ENCODE data around the gene TENT4B.

The TENT4B gene

GRCh38 chr16:50198802-50199403, 45.8 kb downstream of the TENT4B start:
- DNase-seq = no peak

GRCh38 chr16:50201787-50202186, 48.7 kb downstream of the TENT4B start:
- no peak for DNase-seq

DNA sequence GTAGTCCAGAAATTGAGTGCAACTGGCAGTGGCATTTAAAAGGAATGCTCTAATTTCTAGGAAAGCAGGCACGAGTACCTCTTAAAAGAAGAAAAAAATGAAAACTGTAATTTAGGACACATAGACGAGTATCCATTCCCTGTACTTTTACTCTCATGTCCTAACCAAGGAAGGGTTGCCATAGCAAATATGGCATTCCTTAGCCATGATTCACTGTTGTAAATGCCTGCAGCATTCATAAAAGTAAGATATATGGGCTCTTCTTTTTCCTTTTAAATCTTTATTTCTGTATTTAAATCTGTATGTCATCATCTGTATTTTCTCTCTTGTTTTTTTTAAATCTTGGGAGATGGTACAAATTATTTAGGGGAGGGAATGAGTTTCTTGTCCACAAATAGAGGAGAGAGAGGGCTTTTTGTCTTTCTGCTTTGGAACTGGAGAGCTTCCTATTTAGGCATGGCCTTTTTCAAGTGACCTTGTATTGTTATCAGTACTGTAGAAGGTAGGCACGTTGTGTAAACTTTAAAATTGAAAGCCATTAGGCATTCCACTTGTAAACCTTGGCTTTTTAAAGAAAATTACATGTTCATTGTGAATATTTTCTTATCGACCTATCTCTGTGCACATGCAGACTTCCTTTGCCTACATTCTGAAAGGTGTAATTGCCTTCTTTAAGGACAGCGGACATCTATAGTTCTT, 50.0 kb downstream of the TENT4B start:
- no peak for DNase-seq

- no peak for DNase-seq
These were observed 50.6 kb downstream of the TENT4B start for GRCh38 chr16:50203681-50204080.

DNA sequence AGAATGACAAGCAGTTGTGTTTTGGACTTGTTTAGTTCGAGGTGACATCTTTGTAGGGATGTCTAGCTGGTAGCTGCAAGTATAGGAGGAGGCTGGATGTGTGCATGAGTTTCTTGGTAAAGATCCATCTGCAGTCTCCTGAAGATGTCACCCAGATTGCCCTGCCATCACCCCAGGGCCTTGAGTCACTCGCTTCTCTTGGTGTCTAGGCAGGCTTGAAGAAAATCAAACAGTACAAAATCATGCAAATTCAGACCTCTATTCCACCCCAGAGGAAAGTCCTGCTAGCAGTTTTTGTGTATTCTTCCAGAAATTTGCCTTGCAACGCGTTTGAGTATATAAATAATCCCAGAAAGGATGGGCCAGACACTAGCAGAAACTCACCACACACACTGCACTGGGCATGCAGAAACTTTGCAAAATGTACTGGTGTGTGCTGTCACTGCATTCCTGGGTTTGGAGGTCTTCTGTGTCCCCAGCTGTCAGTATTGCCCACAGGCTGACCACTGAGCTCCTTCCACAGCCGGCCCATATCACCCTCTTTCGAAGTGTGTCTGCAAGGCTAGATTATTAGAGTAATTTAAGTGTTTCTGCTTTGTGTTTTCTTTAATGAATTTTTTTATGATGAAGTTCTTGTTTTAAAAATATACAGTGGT, 51.5 kb downstream of the TENT4B start:
- DNase-seq = no peak

DNA sequence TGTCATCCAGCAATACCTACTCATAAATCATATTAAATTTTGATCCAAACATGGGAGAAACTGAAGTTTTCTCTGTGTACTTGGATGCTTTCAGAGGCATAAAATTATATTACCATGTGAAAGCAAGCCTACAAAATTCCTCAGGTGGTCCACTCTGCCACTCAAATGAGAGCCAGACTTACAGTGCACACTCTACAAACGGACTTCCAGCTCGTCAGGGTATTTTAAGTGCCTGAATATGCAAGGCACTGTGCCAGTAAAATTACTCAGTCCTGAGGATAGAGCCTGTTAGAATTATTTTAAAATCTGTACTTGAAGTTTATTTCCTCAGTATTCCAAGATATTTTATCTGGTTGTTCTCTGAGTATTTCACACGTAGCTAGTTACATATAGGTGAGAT, 54.5 kb downstream of the TENT4B start:
- DNase-seq = no peak

DNA sequence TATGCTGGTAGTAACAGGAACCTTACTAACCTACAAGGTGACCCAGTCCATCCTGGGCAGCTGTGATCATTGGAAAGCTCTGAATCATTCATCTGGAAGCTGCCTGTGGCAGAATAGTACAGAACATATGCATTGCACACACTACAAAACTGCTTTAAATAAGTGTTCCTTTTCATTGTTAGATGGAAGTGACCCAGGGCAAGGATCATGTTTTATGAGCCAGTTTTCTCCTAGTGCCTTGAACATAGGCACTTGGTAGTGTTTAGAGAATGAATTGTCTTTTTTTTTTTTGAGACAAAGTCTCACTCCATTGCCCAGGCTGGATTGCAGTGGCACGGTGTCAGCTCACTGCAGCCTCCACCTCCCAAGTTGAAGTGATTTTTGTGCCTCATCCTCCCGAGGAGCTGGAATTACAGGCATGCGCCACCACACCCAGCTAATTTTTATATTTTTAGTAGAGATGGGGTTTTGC, 55.4 kb downstream of the TENT4B start:
- DNase-seq = no peak

GRCh38 chr16:50209546-50210265, 56.6 kb downstream of the TENT4B start:
- DNase-seq = no peak

GRCh38 chr16:50210266-50211038, 57.3 kb downstream of the TENT4B start:
- peak; percentile 67 for DNase-seq

DNA sequence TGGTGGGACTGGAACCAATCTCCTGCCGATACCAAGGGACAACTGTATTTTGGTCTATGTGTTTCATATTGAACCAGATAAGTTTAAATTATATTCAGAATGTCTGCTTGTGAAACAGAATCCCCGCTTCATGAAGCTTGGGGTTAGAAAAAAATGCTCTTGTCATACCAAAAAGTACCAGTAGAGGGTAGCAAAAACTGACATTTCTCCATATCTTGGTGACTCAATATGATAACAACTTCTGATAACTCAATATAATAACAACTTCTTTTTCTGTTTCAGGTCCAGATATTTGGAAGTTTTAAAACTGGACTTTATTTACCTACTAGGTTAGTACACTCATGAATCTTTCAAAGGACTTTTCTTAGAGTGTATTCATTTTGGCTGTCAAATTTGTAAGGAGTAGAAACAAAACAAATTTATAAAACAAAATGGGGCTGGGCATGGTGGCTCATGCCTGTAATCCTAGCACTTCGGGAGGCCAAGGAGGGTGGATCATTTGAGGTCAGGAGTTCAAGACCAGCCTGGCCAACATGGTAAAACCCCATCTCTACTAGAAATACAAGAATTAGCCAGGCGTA, 60.9 kb downstream of the TENT4B start:
- DNase-seq = no peak

DNA sequence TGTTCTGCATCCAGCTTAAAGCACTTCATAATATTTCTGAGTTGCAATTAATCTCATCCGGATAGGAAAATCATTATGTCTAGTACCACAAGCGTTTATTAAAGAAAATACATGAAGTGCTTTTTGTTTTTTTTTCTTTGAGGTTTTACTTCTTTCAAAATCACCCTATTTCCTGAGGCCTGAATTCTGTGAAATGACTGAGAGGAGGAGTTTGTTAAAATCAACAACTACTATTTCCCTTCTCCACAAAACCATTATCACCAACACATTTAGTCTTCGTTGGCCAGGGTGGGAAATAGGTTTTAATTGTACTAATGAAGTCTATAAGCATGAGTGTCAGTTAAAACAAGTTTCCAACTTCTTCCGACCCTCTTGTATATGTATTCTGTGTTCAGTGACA, 62.6 kb downstream of the TENT4B start:
- DNase-seq = no peak

DNA sequence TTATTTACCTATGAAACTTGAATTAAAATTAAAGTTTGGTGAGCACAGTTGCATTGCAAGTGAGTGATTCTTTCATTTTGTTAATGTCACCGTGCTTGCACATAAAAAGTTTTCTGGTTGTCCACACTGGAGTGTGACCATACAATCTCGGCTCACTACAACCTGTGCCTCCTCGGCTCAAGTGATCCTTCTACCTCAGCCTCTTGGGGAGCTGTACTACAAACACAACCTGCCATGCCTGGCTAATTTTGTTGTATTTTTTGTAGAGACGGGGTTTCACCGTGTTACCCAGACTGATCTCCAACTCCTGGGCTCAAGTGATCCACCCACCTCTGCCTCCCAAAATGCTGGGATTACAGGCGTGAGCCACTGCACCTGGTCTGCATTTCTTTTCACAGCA, 63.1 kb downstream of the TENT4B start:
- DNase-seq = no peak

DNA sequence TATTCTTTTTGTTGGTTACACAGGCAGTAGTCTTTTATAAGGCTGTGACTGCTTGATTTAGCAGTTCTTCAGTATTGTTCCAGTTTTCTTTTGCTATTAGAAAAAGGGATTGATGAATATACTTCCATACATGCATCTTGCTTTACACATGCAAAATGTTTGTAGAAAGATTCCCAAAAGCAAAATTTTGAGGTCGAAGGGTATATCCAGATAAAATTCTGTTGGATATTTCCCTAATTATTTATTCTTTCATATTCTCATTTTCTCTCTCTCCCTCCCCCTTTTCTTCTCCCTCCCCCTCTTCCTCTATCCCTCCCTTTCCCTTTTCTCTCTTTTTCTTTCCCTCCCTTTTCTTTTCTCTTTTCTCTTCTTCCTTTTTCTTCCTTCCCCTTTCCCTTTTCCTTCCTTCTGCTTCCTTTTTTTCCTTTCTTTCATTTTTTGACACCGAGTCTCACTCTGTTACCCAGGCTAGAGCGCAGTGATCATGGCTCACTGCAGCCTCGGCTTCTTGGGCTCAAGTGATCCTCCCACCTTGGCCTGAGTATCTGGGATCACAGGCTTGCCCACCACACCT, 66.4 kb downstream of the TENT4B start:
- DNase-seq = no peak

DNA sequence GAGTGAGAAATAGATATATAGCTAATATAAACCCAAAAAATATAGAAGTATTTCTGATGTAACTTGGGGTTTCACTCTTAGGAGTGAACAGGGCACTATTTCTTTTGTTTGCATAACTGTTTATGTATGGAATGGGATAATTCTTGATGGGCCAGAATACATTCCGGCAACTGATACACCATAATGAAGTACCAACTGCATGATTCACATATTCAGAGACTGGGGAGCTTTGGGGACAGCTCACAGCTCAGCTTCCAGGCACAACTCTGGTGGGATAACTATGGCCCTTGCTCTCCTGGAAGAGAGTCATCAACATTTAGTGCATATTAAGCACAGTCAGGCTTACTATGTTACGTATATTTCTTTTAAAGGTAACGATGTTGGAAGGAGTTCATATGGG, 71.2 kb downstream of the TENT4B start:
- DNase-seq = no peak

GRCh38 chr16:50227120-50227519, 74.0 kb downstream of the TENT4B start:
- no peak for DNase-seq

DNA sequence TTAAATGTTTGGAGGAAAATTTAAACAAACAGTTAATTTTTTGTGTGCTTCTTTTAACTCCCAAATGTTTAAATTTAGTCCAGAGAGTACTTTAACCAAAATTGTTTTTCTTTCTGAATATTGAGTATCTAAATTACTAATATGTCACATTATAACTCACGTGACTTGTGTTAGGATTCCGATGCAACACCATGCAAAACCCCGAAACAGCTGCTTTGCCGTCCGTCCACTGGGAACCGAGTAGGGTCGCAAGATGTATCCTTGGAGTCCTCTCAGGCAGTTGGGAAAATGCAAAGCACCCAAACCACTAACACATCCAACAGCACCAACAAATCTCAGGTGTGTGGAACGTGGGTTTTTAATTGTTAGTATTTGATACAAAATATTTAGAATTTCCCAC, 74.6 kb downstream of the TENT4B start:
- no peak for DNase-seq

DNA sequence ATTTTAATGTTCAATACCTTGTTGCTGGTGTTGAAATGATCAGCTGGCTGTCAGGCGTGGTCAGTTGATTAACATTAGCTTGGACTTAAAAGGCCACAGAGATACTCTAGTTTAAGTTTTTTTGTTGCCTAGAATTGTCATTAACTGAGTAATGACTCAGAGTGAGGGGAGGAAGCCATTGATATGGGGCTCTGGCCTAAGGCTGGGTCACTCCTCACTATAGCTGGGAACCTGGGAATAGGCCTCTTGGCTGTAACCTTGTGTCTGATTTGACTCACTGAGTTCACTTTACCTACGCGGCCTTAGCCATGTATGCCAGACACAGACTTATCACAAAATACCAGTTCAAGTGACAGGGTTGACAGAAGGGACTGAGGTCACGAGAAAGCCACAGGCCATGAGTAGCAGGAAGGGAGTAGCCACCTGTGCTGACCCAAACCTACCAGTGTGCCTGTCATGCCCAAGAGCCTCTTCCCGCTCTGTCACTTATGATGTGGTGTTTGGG, 75.3 kb downstream of the TENT4B start:
- no peak for DNase-seq

GRCh38 chr16:50229149-50229726, 76.1 kb downstream of the TENT4B start:
- no peak for DNase-seq

GRCh38 chr16:50234771-50235556, 81.9 kb downstream of the TENT4B start:
- no peak for DNase-seq

DNA sequence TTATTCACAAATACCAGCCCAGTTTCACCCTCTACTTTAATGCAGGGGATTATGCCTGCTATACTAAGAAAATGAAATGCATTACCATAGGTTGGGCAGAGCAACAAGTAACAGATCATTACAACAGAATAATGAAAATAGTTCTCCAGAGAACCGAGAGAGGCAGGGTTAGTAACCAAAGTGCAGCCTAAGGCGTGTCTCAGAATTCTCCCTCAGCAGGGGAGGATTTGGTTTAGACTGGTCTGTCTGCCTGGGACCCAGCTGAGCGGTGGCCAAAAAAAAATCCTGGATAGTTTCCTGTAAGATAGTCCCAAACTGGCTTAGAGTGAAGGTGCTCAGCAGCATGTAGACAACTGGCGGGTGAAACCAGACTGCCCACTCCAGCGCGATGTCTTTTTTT, 82.5 kb downstream of the TENT4B start:
- no peak for DNase-seq

- no peak for DNase-seq
These were observed 85.2 kb downstream of the TENT4B start for GRCh38 chr16:50238314-50238713.
